NCI-H82 treated with DMSO at 0.1 percent for 48 hours (cell line): ENCODE data around the gene EXOC1L.

ENCODE experiments used
- DNase-seq: peaks from one replicate; lab custom pipeline; 2025; ENCODE audit not compliant: unreplicated experiment; lab: John Stamatoyannopoulos, UW

The EXOC1L gene

DNA sequence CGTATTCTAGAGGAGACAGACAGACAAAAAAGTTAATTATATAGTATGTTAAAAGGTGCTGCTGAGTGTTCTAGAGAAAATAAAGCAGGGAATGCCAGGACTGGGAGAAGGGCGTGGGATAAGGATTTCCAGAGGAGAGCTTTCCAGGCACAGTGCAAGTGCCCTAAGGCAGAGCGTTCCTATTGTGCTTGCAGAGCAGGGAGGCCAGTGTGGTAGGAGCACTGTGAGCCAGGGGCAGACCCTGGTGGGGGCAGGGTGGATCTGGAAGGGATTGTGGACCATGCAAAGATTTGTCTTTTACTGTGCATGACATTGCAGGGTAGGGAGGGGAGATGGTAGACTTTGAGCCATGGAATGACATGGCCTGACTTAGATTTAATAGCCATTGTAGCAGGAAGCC is 59.6 kb downstream of the EXOC1L start:
- DNase-seq, result no peak

DNA sequence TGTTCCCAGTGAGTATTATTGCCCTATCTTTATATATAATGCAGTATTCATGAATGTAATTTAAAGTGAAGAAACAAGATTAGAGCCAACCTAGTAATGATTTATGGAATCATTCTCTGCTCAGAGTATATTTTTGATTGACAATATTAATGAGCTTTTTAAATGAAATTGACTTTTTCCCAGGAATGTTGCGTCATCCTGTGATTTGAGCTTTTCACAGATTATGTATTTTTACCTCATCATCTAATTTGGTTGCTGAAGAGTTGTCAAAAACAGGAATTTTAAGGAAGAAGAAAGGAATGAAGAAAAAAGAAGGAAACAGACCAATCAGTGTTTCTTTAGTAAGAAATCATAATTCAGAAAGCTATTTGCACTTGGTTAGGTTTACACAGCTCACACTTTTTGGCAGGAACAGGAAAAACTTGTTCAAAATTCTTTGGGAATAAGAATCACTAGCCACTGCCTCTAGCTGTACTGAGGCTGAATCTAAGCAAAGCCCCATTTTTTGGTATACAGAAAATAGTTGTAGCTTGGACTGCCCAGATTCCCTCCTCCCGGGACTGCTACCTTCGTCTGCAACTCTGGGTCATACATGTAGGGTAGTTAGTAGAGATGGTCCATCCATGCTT is 61.2 kb downstream of the EXOC1L start:
- DNase-seq, result no peak

DNA sequence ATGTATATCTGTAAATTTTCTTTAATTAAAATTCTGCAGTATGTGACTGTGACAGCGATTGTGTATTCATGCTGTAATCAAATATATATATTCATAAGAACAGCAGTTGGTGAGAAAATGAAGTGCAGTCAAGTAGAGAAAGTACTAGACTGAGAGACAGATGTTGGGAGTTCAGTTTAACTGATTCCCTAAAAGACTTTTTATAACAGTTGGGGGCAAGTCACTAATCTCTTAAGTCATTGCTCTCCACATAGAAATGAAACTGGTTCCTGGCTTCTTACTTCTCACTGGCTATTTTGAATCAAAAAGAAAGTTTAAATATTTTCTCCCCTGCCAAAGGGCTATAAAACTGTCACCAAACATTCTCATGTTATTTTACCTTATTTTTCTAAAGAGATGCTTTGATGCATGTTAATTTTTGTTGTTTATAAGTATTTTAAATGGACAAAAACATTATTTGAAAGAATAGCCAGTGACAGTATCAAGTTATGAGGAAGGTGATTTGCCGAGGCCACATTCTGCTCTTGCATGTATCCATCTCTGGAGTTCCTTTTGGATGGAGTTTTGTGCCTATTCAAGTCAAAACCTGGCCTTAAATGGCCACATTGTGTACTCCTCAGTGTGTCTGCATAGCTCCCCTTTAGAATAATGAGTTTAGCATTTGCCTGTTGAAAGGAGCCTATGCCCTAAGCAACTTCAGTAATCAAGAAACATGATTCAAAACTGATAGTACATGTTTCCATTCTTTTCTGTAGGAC is 64.7 kb downstream of the EXOC1L start:
- DNase-seq, result peak; percentile 25

DNA sequence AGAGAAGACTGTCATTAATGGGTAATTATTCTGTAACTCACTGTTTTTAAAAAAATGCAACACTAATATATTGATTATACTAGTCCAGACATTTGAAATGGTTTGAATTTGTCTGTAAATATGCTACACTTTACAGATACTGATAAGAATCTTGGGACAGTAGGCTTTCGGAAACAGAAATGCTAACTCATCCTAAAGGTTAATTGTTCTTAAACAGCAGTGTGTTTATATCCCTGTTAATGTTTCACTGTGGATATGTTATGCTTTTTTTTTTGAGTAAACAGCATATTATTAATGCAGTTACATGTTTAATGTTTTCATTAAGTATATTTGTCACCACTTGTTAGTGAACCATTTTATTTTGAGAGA is 65.2 kb downstream of the EXOC1L start:
- no peak for DNase-seq
